K562 (cell line): ENCODE data around the gene PIP4K2A.

Experiments
- HIVEP1 ChIP-seq: fragments of 250-450 bp; sonication (Bioruptor Pico); IDR thresholded peaks from 2 replicates; pipeline ENCODE4 v1.4.0; 2020; ENCODE audit warnings: mild to moderate bottlenecking
- MXI1 ChIP-seq: IDR thresholded peaks from 2 replicates; pipeline ENCODE4 v1.6.1; 2011; ENCODE audit warnings: low read depth, mild to moderate bottlenecking, improper control_type of control experiment, low read length
- NBN ChIP-seq: fragments of 450-650 bp; IDR thresholded peaks from 2 replicates; pipeline ENCODE4 v1.6.1; 2016; ENCODE audit warnings: low read depth, mild to moderate bottlenecking
- NCOA6 ChIP-seq: fragments of 450-650 bp; IDR thresholded peaks from 2 replicates; pipeline ENCODE4 v1.6.1; 2017; ENCODE audit warnings: mild to moderate bottlenecking
- STAG1 ChIP-seq: sonication (generic); formaldehyde crosslinking; IDR thresholded peaks from 2 replicates; pipeline ENCODE4 v1.5.0; 2020; ENCODE audit warnings: missing genetic modification reagents, borderline replicate concordance
- ZBTB1 ChIP-seq: sonication (generic); formaldehyde crosslinking; IDR thresholded peaks from 2 replicates; pipeline ENCODE4 v1.8.1; 2023; ENCODE audit warnings: missing genetic modification reagents, low read depth, mild to moderate bottlenecking, borderline replicate concordance
- TF ChIP-seq, protein P1 (sequence below): IDR thresholded peaks from 2 replicates; pipeline ENCODE4 v1.6.1; 2011; ENCODE audit not compliant: insufficient read length; ENCODE audit errors: extremely low read depth
- TF ChIP-seq, protein P2 (sequence below): fragments of 250-450 bp; sonication (Bioruptor Pico); IDR thresholded peaks from 2 replicates; pipeline ENCODE4 v1.4.0; 2020; ENCODE audit warnings: borderline replicate concordance

DNA sequence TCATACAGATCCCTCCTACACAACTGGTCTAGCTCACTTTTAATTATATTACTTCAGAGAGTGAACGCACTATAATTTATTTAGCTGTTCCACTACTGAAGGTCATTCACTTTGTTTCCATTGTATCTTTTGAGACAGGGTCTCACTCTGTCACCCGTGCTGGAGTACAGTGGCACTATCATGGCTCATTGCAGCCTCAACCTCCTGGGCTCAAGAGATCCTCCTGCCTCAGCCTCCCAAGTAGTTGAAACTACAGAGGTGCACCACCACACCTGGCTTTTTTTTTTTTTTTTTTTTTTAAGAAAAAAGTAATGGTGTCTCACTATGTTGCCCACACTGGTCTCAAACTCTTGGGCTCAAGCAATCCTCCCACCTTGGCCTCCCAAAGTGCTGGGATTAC lies 49.0 kb downstream of the PIP4K2A start:
- TF ChIP-seq HIVEP1 (CRISPR knock-in tag) = no peak
- TF ChIP-seq, protein P1, sequence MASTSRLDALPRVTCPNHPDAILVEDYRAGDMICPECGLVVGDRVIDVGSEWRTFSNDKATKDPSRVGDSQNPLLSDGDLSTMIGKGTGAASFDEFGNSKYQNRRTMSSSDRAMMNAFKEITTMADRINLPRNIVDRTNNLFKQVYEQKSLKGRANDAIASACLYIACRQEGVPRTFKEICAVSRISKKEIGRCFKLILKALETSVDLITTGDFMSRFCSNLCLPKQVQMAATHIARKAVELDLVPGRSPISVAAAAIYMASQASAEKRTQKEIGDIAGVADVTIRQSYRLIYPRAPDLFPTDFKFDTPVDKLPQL = no peak
- no peak for TF ChIP-seq MXI1
- TF ChIP-seq ZBTB1 = no peak
- TF ChIP-seq, protein P2, sequence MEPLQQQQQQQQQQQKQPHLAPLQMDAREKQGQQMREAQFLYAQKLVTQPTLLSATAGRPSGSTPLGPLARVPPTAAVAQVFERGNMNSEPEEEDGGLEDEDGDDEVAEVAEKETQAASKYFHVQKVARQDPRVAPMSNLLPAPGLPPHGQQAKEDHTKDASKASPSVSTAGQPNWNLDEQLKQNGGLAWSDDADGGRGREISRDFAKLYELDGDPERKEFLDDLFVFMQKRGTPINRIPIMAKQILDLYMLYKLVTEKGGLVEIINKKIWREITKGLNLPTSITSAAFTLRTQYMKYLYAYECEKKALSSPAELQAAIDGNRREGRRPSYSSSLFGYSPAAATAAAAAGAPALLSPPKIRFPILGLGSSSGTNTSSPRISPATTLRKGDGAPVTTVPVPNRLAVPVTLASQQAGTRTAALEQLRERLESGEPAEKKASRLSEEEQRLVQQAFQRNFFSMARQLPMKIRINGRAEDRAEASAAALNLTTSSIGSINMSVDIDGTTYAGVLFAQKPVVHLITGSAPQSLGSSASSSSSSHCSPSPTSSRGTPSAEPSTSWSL (CRISPR knock-in tag) = no peak
- TF ChIP-seq NBN = no peak
- no peak for TF ChIP-seq STAG1 (CRISPR knock-in tag)
- no peak for TF ChIP-seq NCOA6
